GM19467 (cell line): ENCODE measurements around the gene AP3S1.
A peak's percentile ranks its signal among the peaks of the same experiment; 100 is the strongest.
"Not testable (repeated sequence)": the region's sequence is repeated elsewhere in the genome, so short reads cannot be mapped to it uniquely, and the experiment has no call there.

Experiments
- ATAC-seq: cut with Tn5 transposase; IDR thresholded peaks from one replicate; pipeline ENCODE4 v1.9.1; 2021; ENCODE audit warnings: mild to moderate bottlenecking, moderate library complexity; ENCODE audit not compliant: unreplicated experiment

The AP3S1 gene

DNA sequence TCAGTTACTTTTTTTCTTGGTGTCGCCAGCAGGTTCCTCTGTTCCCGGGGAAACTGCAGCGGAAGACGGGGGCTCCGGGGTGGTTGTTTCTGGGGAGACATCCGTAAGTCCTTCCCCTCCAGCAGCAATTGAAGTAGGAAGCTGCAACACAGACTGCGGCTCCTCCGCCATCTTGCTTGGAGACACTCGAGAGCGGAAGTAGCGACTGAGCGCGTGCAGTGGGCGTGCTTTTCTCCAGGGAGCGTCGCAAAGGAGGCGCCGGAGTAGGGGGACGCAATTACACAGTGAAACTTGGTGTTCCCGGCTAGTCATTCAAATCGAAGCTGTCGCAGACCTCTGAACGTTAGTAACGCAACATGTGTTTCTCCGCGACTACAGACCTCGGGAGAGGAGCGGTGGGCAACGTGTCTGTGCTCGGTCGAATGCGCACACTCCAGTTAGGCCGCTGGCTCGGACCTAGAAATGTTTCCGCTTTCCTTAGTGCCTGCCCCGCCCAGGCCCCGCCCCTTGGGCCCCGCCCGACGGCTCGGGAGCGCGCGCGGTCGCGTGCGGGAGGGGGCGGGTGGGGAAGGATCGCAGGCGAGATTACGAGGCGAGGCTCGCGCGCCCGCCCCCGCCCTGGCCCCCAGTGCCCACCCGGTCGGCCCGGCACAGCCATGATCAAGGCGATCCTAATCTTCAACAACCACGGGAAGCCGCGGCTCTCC is at the start of gene AP3S1, which contains the start of gene ATG12:
AP3S1 (plus strand) TSS at position 554 of the 707 bp plus-strand sequence; CDS start at position 657, 103 bp downstream.
ATG12 (minus strand) TSS at position 184 of the 707 bp plus-strand sequence; CDS start at position 171, 13 bp downstream.
- peak; percentile 75 for ATAC-seq

DNA sequence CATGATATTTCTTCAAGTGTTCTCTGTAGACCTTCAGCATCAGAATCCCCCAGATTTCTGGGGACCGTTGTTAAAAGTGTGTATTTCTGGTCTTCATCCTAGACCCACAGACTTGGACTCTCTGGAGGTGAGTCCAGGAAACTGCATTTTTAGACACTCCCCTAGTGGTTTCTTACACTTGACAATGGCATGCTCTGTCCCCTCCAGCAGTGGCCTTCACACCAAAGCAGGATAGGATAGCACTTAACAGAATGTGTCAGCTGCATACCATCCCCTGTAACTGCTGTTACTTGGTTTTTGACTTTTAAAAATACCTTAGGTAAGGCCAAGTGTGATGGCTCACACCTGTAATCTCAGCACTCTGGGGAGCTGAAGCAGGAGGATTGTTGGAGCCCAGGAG is 46.0 kb upstream of the AP3S1 start:
- no peak for ATAC-seq

DNA sequence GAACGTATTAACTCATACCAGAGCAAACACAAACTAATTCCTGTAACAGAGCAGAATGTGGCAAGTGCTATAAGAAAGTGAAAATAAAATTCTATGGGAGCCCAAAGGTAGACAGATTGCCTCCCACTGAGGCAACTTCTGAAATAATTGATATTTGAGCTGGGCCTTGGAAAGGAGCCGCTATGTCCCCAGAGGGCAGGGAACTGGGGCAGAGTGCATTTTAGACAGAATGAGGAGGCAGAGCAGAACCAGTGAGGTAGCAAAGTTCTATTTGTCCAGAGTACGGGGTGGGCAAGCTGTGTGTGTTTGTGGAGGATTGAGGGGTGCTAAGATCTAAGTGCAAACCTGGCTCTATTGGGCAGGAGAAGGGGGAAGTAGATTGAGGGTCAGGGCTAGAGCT is 45.1 kb upstream of the AP3S1 start:
- ATAC-seq, result no peak

DNA sequence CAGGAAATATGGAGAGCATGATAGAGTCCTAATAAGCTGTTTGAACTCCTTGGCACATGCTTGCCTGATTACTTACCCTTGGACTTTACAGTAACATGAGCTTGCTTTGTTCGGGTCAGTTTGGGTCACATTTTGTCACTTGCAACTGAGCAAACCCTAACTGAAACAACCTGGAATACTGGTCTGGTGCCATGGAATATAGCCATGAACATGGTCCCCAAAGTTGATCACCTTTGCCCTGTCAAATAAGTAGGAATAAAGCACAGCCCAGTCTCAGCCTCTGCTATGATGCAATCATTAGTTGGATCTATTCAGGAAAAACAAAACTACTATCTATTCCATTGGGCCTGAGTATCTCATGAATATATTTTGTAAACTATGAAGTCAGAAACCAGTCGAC is 43.5 kb upstream of the AP3S1 start:
- ATAC-seq, result no peak

DNA sequence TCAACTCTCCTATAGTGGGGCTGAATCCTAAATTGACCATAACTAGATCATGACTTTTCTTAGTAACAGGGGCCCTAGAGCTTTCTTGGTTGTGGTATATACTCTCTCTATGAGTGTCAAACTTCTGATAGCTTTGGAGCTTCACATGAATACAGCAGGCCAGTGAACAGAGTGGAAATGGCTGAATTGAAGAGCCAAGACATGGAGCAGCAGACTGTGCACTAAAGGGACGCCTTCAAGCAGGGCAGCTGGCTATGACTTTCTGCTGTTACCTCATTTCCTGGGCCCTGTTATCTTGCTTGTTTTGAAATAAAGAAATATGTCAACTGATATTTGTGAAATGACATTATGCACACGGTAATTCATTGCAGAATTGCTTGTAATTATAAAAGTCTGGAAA is 41.6 kb upstream of the AP3S1 start:
- no peak for ATAC-seq

DNA sequence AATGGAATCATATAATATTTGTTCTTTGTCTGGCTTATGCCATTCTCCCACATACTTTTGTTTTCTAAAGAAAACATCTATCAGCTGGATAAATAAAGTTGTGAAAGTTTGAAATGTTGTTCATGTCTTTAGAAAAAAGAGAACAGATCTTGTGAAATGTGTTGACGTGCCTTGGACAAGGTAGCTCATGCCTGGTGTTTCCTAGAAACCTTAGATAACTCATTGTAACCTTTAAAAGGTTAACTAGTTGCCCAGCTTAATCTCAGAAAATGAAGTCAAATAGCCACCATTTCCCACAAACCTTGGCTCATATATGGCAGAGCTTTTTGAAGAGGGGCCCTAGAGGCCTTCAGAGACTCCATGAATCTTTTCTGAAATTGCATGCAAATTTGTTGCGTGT is 40.6 kb upstream of the AP3S1 start:
- ATAC-seq, result no peak

DNA sequence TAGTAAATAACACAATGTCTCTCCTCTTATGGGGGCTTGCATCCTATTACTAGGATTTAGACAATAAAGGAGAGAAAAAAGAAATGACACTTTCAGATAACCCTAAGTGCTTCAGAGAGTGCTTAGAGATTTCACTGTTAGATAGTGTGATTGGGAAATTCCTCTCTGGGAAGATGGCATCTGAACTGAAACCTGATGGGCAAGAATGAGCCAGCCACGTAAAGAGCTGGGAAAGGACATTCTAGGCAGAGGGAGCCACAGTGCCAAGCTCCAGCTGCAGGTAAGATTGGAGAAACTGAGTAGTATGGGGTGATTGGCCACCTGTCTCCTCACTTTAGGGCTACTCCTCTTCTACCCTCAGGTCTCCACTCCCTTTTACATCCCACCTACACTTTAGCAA is 39.8 kb upstream of the AP3S1 start:
- no peak for ATAC-seq

DNA sequence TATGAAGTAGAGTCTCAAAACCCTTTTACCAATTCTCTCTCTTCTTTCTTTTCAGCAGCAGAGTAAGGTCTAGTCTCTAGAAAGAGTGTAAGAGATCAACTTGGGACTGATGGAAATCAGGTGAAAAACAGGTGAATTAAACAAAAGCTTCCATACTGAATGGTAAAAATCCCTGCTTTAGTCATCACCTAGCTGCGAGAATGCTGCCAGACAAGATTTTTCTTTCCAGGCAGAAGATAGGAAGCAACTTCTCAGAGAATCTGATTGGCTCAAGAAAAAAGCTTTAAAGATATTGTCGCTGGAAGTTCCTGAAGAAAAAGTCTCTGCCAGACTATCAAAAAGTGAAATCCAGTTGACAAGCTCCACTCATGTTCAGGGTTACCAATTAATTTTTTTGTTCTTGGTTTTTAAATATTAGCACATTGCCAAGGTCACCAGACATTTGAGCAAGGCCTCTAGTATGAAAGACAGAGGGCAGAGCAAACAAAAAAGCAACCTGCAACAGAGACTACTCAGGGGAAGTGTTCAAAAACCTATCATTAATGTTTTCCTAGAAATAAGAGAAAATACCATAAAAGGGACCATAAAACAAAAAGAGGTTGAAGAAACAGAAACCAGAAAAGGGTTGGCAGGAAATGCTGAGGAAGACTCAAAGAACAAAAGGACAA is 34.6 kb upstream of the AP3S1 start:
- ATAC-seq, result no peak

DNA sequence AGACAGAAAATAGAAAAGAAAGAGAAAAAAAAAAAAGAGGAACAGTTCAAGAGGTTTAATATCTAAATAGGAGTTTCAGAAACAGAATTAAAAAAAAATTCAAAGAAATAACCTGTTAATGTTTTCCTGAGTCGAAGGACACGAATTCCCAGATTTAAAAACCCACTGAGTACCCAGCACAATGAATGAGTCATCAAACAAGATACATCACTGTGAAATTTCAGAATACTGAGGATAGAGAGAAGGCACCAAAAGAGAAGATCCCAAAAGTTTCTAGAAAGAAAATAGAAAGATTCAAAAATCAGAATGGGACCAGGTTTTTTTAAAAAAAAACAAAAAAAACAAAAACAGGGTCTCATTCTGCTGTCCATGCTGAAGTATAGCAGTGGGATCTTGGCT is 34.1 kb upstream of the AP3S1 start:
- ATAC-seq, result no peak

DNA sequence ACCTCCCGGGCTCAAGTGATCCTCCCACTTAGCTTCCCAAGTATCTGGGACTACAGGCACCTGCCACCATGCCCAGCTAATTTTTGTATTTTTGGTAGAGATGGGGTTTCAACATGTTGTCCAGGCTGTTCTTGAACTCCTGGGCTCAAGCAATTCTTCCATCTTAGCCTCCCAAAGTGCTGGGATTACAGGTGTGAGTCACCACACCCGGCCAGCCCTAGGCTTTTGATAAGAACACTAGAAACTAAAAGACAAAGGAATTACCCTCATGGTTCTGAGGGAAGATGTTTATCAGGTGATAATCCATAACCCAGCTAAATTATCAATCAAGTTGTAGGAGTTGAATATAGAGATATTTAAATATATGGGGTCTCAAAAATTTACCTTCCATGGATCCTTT is 33.7 kb upstream of the AP3S1 start:
- ATAC-seq, result not testable (repeated sequence)

DNA sequence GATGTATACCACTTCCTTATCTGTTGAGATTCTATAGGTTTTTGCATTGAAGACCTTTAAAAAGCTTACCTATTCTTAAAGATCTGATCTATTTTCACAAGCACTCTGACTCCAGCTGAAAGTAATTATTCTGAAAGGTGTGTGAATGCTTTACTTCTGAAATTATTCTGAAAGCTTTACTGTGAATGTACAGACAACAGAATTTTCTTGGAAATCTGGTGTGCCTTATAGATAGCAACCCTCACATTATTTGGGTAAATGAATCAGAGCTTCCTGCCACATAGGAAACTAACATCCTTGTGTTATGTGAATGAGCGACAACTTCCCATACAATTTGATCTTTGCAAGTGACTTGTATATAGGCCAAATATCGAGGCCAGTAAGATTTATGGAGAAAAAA is 31.8 kb upstream of the AP3S1 start:
- no peak for ATAC-seq

DNA sequence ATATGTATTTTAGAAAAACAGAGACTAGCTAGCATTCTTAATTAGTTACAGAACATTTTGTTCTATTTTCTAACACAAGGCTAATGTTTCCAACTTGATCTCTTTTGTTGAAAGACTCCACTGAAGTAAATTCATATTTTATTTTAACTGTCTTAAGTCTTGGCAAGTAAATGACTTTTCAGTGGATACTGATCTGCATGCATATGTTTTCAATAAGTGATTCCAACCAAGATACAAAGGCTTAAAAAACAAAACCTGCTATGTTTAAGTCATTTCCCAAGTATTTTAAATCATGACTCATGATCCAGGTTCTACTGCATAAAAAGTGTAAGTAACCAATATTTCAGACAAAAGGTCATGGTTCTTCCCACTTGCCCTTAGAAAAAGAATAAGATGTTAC is 31.0 kb upstream of the AP3S1 start:
- no peak for ATAC-seq

DNA sequence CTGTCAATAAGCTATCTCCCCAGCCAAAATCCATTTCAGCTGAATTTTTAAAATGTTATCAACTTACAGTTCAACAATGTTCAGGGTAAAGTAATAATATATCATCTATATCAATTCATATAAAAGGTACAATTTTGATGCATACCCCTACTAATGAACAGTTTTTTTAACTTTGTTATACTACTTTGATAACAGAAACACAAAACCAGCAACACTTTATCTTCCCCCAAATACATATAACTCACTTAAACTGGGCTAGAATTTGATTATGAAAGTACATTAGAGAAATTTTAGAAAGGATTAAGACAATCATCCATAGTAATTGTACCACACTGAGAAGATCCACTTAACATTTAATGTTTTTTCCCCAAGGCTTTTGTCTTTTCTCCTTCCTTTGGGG is 30.3 kb upstream of the AP3S1 start:
- ATAC-seq, result no peak

DNA sequence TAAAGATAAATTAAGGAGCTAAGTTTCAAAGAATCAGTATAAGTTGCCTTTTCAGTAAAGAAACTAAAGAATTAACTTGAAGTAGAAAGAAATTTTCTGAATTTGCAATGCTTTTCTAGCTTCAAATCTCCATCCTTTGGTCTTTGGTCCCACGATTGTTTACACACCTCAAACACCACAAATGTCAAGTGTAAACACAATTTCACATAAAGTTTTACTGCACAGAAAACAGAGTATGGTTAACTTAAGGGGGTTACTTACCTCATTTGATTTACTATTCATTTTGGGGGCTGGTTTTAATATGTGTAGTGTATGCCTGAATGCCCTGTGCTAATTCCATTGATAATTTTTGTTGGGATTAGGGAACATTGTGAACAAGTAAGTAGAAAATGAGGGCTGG is 29.4 kb upstream of the AP3S1 start:
- no peak for ATAC-seq

DNA sequence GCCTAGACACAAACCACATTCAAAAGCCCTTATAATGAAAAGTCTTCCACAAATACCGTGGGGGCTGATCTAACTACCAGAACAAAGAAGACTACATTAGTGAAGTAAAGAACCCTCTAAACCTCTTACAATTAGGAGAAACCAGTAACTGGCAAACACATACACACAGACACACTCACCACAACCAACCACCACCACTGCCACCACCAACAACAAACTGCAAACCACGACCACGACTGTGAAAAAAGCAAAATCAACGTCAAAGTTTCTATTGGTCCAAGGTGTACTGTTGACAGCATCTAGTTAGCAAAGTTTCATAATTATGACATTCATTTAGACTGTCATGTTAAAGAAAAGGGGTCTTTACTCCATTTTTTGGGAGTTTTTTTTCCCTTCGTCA is 28.0 kb upstream of the AP3S1 start:
- no peak for ATAC-seq

DNA sequence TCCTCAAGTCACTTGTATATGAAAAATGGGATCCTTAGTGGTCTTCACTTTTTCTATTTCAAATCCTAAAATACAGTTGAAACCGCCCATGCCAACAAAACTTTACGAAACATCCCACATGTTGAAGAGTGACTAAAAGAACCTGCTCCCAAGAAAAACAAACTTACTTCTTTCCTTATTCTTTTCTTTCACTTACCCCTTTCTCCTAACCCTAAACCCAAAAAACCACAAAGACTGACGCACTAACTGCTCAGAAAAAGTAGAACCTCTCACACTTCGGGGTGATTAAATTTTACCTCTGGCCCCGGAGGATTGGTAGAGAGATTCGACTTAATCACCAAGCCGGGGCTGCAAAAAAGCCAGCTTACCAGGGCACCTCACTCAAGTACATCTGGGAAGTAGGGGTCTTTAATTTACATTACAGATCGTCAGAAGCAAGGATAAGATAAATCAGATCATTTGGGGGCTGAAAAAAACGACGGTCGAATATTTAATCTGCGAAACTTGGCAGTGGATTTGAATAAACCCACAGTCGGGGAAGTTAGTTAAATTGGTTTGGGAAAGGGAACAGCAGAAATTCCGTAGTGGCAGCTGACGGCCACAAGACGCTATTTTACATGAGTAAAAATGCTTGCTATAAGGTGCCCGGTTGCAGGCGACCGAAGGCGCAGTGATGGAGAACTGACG is 26.6 kb upstream of the AP3S1 start:
- ATAC-seq, result no peak

DNA sequence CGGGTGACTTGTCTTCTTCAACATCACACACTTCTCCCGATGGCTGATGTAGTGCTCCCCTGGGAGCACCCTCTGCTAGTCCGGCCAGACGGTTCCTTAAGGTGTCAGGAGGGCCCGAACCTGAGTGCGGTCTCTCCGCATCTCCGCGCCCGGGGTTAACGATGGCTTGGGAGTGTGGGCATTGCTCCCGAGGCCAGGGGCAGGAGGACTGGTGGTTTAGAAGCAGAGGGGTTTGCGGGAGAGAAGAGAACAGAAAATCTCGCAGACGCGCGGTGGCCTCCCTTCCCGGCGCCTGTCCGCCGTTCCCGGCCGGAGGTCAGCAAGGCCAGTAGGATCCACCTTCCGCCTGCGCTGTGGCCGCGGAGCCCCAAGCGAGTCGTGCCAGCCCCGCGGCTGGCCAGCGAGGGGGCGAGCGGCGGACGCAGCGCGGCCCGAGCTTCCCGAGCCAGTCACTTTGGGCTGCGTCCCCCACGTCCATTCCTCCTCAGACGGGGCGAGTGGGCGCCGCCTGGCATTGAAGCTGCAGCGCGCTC is 26.0 kb upstream of the AP3S1 start:
- no peak for ATAC-seq

DNA sequence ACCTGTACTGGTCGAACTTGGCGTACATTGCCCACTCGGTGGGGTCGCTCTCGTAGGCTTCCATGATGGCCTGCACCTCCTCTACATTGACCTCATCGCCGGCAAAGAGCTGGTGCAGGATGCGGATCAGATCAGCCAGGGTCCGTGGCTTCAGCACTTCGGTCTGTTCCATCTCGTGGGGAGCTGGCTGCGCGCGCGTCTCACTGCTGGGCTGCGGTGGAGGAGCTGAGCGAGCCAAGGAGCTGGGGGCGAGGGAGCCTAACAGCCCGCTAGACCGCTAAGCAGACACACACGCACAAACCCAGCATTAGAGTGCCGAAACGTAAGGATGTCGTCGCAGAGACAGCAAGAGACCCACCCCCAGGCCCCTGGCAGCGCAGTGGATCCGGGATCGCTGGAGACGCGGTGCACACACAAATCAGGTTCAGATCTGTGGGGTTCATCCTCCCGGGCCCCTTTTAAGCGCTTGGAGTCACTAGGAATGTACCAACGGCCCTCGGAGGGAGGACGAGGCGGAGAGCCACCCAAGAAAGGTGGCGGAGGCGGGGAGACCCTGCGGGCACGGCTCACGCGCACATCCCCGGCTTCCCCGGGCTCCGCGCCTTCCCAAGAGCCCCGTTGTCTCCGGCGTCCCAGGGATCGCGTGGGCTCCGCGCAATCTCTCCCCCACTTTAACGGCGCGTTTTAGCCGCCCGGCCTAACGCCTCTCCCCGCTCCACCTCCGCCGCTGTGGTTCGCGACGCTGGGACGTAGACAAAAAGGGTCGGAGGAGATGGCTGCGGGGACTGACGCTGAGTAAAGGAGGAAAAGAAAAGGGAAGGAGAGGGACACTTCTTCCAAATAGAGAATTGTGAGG is 25.3 kb upstream of the AP3S1 start, which contains the start of gene CDO1:
CDO1 (minus strand) TSS at position 434 of the 856 bp plus-strand sequence; CDS start at position 172, 262 bp downstream.
- no peak for ATAC-seq

DNA sequence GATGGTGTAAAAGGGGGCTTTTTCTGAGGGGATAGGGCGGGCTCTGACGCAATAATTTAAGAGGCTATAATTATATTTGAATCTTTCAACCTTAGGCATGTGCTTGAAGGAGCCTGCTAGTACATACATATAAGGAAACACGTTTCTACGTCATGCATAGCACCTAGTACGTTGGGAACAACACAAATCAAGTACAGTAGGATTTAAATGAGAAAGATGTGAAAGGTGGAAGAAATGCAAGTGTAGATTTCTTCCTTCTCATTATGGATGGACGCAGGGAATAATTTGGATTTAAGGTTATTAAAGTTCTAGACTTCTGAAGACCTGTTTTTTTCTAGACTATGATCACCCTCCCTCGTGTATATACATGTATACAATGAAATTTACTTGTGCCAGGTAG is 24.3 kb upstream of the AP3S1 start:
- no peak for ATAC-seq

DNA sequence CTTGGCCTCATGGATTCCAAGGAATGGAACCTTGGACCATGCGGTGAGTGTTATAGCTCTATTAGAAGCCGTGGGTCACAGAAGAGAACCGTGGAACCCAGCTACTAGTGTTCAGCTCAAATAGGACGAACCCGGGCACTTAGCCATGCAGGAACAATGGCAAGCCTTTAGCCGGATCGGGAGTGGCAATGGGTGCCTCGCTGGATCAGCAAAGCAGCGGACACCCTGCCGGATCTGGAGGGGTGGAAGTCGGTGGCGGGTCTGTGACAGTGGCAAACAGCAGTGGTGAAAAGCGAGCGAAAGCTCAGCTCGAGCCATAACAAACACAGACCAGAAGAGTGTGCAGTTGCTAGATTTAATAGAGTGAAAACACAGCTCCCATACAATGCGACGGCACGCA is 22.9 kb upstream of the AP3S1 start:
- ATAC-seq, result no peak

DNA sequence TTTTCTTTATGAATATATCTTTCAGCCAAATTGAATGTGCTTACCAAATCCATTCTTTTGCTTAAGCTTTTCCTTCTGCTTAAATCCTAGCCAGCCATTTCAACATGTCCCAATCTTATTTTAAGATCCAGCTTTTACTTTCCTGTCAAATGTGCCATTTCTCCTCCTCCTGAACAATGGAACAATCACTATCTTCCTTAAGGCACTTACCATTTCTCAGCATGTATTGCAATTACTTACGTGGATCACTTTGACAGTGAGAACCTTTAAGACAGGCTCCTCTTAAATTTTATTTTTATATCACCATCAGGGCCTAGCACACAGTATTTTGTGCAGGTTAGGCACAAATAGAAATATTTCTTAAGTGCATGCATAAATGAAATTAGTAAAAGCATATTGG is 20.9 kb upstream of the AP3S1 start:
- ATAC-seq, result no peak
